BE2C (cell line): ENCODE results near the gene ZNF746.

Source experiments
- DNase-seq: peaks from one replicate; pipeline ENCODE4 v3.0.0-alpha.2; 2020
- H3K27me3 ChIP-seq: fragments of 250-450 bp; sonication (Bioruptor Pico); 2 replicates; pipeline ENCODE4 v1.5.1; 2020; ENCODE audit warnings: mild to moderate bottlenecking
- H3K36me3 ChIP-seq: fragments of 250-450 bp; sonication (Bioruptor Pico); 2 replicates; pipeline ENCODE4 v1.5.1; 2020; ENCODE audit warnings: mild to moderate bottlenecking
- H3K4me1 ChIP-seq: fragments of 250-450 bp; sonication (Bioruptor Pico); 2 replicates; pipeline ENCODE4 v1.5.1; 2020
- H3K4me3 ChIP-seq: 2 replicates; pipeline ENCODE4 v1.5.1; 2011; ENCODE audit warnings: low read depth, low read length
- H3K9me3 ChIP-seq: fragments of 250-450 bp; sonication (Bioruptor Pico); 2 replicates; pipeline ENCODE4 v1.5.1; 2020
- TF ChIP-seq, protein P1 (sequence below): IDR thresholded peaks from 2 replicates; pipeline ENCODE4 v1.5.1; 2012; ENCODE audit warnings: mild to moderate bottlenecking, low read depth, low read length

ZNF746 gene

DNA sequence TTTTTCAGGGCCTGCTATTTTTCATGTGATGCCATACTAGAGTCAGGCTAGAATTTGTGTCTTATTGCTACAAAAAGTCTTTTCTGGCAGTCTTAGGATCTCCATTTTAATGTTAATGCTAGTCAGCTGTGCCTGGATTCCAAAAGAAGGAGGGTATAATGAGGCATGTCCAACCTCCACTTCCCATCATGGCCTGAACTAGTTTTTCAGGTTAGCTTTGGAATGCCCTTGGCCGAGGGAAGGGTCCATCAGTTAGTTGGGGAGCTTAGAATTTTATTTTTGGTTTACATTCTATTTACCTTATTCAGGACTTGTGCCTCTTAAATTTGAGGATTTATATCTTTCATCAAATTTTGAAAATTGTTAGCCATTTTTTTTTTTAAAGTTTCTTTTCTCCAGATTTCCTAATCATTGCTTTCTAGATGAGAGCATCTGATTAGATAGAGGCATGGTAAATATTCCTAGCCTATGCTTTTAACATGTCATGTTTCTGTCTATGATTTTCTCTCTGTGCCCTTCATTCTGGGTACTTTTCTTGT is 30.2 kb downstream of the ZNF746 start:
- Histone ChIP-seq H3K36me3 (no peaks in the 10 kb centered on the region), H3K4me3 (no peak overlapping the region), H3K27me3 (peaks cover 4% of the 10 kb centered on the region; the same call in 1 of the 2 replicates), H3K4me1 (no peaks in the 10 kb centered on the region), H3K9me3 (no peaks in the 10 kb centered on the region)
- TF ChIP-seq, protein P1, sequence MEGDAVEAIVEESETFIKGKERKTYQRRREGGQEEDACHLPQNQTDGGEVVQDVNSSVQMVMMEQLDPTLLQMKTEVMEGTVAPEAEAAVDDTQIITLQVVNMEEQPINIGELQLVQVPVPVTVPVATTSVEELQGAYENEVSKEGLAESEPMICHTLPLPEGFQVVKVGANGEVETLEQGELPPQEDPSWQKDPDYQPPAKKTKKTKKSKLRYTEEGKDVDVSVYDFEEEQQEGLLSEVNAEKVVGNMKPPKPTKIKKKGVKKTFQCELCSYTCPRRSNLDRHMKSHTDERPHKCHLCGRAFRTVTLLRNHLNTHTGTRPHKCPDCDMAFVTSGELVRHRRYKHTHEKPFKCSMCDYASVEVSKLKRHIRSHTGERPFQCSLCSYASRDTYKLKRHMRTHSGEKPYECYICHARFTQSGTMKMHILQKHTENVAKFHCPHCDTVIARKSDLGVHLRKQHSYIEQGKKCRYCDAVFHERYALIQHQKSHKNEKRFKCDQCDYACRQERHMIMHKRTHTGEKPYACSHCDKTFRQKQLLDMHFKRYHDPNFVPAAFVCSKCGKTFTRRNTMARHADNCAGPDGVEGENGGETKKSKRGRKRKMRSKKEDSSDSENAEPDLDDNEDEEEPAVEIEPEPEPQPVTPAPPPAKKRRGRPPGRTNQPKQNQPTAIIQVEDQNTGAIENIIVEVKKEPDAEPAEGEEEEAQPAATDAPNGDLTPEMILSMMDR, result no peak
- no peak for DNase-seq

DNA sequence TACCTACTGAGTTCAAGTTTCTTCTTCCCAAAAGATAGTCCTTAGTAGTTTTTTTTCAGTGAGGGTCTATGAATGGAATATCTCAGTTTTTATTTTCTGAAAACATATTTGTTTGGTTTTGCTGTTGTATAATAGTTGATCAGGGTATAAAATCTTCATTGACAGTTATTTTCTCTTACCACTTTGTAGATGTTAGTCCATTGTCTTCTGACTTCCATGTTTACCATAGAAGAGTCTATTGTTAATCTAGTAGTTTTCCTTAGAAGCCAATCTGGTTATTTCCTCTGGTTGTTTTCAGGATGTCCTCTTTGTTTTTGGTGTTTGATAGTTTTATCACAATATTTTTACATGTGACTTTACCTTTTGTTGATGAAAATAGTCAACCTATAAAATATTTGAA is 31.2 kb downstream of the ZNF746 start:
- DNase-seq, result no peak
- TF ChIP-seq, protein P1, result no peak
- peaks cover 4% of the 10 kb centered on the region; the same call in 1 of the 2 replicates for H3K27me3 ChIP-seq
- H3K4me1 ChIP-seq, result no peaks in the 10 kb centered on the region
- H3K9me3 ChIP-seq, result no peaks in the 10 kb centered on the region
- no peak overlapping the region for H3K4me3 ChIP-seq
- H3K36me3 ChIP-seq, result no peaks in the 10 kb centered on the region

DNA sequence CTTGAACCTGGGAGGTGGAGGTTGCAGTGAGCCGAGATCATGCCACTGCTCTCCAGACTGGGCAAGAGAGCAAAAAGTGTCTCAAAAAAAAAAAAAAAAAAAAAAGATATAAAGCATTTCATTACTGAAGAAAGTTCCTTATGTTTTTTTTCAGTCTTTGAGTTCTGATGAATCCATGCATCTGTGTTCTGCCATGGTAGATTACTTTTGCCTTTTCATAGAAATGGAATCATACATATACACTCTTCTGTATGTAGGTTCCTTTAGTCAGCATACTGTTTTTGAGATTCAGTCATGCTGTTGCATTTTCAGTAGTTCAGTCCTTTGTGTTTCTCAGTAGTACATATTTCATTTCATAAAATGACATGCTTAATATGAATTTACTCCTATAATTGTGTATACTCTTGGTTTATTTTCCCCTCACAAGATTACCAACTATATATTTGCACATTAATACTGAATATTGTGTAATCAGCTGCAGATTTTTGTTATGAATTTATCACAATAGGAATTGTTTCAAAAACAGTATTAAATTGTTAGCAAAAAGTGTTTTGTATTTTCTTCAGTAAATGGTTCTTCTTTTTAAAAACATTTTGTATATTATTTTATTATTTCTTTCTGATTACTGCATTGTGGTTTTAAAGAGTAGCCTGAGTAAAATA is 34.0 kb downstream of the ZNF746 start:
- H3K27me3 ChIP-seq, result peaks cover 4% of the 10 kb centered on the region; the same call in 1 of the 2 replicates
- H3K9me3 ChIP-seq, result no peaks in the 10 kb centered on the region
- H3K4me1 ChIP-seq, result no peaks in the 10 kb centered on the region
- no peak overlapping the region for H3K4me3 ChIP-seq
- H3K36me3 ChIP-seq, result no peaks in the 10 kb centered on the region
- TF ChIP-seq, protein P1, result no peak
- DNase-seq, result no peak

DNA sequence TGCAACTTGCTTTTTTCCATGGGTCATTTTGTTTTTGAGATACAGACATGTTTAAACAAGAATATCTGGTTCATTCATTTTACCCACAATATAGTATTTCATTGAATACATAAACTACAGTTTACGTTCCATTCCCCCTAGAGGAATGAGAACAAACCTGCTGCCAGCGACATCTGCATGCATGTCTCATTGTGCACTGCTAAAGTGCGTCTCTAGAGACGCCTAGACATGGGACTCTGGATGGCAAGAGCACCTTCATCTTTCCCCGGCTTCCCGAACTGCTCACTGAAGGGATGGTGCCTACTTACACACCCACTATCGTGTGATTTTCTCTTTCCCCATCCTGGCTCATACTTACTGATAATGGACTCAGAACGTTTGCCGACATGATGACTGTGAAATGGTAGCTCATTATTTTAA is 35.5 kb downstream of the ZNF746 start:
- TF ChIP-seq, protein P1, result no peak
- Histone ChIP-seq H3K27me3 (peaks cover 4% of the 10 kb centered on the region; the same call in 1 of the 2 replicates), H3K4me3 (no peak overlapping the region), H3K36me3 (no peaks in the 10 kb centered on the region; the same call in 1 of the 2 replicates), H3K9me3 (no peaks in the 10 kb centered on the region), H3K4me1 (no peaks in the 10 kb centered on the region)
- no peak for DNase-seq

DNA sequence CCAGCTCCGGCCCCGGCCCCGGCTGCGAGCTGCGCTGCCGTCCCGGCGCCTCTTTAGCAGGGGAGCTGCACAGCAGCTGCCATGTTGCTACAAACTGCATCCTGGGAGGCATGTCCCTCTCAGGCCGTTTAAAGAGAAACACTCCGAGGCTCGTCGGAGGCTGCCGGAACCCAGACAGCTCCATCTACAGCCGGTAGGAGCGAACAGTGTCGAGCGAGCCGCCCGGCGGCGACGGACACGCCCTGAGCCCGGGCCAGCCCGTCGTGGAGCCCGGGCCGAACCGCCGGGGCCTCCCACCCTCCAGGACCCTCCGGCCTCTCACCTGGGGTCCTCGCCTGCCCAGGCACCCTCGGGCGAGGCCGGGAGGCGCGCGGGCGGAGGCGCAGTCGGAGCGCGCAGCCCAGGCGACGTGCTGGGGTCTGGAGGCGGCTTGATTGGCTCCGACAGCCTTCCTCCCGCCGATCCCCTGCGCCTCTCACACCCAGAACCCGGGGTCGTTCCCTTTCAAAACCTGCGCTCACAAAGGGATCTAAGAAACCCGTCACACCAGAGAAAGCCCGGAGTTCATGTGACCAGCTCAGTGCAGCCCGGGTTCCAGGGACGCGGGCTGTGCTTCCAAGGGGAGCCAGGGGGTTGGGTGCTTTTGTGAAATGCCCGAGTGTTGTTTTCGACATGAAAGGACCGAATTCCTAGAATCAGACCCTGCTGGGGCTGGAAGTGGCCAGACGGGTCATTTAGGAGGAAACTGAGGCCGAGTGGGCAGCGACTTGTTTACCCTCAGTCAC is 36.9 kb downstream of the ZNF746 start, which contains the start of gene ZNF777:
Gene ZNF777 (minus strand): TSS at position 570 of the 785 bp plus-strand sequence. CDS start 5,040 bp downstream, outside the sequence.
- Histone ChIP-seq H3K4me1 (no peaks in the 10 kb centered on the region), H3K36me3 (peaks cover 8% of the 10 kb centered on the region), H3K27me3 (0 out of 2 replicates have a peak, but pooled peaks cover 4% of the 10 kb centered on the region), H3K4me3 (peak within 1 kb of the TSS; percentile 71), H3K9me3 (no peaks in the 10 kb centered on the region)
- TF ChIP-seq, protein P1, result peak; percentile 48
- DNase-seq, result peak; percentile 81
